GM21423 (cell line): ENCODE data around the gene HAUS5.
"Not testable (repeated sequence)": the region's sequence is repeated elsewhere in the genome, so short reads cannot be mapped to it uniquely, and the experiment has no call there.

Experiments used
- ATAC-seq: cut with Tn5 transposase; IDR thresholded peaks from one replicate; pipeline ENCODE4 v1.9.1; 2021; ENCODE audit warnings: mild to moderate bottlenecking, moderate library complexity; ENCODE audit not compliant: unreplicated experiment

HAUS5 gene

DNA sequence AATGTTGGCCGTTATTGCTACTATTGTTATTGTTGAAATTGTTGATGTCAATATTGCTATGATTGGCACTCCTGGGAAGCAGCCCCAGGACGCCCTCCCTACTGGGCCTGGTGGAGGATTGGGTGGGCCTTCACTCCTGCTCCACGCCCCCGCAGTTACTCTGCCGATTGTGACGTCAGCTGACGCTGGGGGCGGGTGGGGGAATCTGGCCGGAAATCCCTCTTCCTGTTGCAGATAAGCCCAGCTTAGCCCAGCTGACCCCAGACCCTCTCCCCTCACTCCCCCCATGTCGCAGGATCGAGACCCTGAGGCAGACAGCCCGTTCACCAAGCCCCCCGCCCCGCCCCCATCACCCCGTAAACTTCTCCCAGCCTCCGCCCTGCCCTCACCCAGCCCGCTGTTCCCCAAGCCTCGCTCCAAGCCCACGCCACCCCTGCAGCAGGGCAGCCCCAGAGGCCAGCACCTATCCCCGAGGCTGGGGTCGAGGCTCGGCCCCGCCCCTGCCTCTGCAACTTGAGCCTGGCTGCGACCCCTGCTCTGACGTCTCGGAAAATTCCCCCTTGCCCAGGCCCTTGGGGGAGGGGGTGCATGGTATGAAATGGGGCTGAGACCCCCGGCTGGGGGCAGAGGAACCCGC lies 29.1 kb downstream of the HAUS5 start, which contains the start of gene ETV2:
Gene ETV2, plus strand, starts transcription at position 231 of the 637 bp plus-strand sequence. CDS start 716 bp downstream, outside the sequence.
- no peak for ATAC-seq

DNA sequence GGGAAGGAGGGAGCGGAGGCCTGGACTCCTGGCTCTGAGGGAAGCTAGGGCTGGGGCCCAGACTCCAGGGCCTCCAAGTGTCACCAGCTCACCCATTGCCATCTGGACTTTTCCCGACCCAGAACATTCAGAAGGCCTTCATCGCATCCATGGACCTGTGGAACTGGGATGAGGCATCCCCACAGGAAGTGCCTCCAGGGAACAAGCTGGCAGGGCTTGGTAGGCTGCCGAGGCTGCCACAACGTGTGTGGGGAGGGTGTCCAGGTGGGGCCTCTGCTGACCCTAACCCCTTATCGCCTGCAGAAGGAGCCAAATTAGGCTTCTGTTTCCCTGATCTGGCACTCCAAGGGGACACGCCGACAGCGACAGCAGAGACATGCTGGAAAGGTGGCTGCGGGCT lies 29.8 kb downstream of the HAUS5 start:
- ATAC-seq: no peak

DNA sequence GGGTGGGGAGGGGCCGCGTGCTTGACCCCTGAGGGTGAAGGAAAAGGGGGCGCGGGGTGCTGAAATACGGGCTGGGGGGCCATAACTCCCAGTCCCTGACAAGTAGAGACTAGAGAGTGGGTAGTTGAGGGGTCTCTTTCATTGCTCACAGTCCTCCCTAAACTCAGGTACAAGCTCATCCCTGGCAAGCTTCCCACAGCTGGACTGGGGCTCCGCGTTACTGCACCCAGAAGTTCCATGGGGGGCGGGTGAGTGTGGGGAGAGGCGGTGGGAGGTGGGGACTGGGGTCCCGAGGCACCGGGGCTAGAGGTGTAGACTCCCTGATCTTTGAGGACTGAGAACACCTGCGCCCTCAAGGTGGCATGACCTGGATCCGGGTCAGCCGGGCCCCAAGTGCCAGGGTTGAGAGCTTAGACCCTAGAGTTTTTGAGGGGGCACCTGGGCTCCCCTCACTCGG lies 30.3 kb downstream of the HAUS5 start:
- no peak for ATAC-seq

DNA sequence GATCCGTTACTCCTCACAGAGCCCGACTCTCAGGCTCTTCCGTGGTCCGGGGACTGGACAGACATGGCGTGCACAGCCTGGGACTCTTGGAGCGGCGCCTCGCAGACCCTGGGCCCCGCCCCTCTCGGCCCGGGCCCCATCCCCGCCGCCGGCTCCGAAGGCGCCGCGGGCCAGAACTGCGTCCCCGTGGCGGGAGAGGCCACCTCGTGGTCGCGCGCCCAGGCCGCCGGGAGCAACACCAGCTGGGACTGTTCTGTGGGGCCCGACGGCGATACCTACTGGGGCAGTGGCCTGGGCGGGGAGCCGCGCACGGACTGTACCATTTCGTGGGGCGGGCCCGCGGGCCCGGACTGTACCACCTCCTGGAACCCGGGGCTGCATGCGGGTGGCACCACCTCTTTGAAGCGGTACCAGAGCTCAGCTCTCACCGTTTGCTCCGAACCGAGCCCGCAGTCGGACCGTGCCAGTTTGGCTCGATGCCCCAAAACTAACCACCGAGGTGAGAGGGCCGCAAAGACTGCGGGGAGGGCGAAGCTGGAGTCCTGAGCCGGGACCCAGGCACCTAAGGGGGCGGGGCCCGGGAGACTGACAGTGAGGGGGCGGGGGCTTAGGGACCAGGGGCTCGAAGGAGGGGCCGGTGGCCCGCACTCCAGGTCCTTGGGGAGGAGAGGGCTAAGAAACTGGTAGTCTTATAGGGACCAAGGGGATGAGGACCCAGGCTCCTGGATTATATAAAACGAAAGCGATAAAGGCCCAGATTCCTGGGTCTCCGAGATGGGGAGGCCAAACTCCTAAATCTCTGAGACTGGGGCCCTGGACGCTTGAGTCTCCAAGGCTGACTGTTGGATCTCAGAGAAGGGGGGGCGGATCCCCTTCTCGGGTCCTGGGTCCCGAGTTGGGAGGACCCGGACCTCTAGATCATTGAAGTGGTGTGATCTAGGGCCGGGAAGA lies 31.0 kb downstream of the HAUS5 start:
- peak; percentile 26 for ATAC-seq

DNA sequence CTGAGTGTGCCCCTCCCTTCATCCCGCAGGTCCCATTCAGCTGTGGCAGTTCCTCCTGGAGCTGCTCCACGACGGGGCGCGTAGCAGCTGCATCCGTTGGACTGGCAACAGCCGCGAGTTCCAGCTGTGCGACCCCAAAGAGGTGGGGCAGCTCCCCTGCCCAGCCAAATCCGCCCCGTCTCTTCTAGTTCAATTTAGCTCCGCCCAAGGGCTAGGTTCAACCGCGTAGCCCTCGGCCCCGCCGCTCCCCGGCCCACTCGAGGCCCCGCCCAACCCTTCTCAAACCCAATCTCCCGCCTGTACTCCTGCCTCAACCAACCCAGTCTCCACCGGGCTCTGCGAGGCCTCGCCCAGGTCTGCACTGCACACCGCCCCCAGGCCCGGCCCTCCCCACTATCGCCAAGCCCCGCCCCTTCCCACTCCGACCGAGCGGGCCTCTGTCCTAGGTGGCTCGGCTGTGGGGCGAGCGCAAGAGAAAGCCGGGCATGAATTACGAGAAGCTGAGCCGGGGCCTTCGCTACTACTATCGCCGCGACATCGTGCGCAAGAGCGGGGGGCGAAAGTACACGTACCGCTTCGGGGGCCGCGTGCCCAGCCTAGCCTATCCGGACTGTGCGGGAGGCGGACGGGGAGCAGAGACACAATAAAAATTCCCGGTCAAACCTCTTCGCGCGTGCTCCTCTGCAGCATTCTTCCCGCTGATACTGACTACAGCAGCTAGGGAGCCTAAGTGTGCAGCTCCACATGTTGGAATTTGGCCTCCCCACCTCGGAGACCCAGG lies 31.9 kb downstream of the HAUS5 start:
- peak; percentile 60 for ATAC-seq

DNA sequence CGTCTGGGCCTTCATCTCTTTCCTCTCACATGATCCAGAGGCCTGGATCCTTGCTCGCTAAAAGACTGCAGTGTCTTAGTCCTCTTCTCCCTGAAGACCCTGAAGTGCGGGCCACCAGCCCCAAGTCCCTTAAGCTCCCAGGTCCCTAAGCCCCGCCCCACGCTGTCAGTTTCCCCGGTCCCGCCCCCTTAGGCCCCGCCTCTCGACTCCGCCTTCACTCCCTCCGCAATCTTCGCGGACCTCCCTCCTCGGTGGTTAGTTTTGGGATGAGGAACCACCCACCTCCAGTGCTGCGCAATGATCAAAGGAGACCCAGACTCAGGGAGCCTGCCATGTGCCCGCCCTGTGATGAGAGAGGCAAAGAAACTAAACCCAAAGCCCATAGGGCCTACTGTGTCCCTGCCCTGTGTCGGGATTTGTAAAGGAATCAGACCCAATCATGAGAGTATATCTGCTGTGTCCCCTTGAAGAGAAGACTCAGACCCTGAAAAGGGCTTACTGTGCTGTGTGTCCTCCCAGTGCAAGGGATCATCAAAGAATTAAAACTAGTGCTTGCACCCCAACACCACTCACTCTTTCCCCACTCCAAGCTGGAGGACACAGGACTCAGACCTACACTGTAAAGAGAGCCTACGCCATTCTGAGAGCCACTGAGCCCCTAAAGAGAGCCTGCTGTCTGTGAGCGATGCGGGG lies 32.6 kb downstream of the HAUS5 start:
- ATAC-seq: no peak

DNA sequence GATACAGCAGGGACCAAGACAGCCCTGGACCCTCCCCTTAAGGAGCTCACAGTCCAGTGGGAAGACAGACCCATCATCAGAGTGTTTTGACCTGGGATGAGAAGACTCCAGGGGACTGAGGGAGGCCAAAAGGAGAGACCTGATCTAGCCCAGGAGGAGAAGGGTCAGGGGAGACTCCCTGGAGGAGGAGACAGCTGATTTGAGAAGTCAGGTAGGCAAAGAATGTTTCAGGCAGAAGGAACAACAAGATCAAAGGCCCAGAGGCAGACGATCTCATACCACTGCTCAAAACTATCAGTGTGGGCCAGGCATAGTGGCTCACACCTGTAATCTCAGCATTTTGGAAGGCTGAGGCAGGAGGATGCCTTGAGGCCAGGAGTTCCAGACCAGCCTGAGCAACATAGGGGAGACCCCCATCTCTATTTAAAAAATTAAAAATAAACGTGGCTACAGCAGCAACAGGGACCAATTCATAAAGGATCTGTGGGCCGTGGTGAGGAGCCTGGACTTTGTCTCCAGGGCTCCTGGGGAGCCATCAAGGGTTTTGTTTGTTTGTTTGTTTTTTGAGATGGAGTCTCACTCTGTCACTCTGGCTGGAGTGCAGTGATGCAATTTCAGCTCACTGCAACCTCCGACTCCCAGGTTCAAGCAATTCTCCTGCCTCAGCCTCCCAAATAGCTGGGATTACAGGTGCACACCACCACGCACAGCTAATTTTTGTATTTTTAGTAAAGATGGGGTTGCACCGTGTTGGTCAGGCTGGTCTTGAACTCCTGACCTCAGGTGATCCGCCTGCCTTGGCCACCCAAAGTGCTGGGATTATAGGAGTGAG lies 33.4 kb downstream of the HAUS5 start:
- no peak for ATAC-seq

DNA sequence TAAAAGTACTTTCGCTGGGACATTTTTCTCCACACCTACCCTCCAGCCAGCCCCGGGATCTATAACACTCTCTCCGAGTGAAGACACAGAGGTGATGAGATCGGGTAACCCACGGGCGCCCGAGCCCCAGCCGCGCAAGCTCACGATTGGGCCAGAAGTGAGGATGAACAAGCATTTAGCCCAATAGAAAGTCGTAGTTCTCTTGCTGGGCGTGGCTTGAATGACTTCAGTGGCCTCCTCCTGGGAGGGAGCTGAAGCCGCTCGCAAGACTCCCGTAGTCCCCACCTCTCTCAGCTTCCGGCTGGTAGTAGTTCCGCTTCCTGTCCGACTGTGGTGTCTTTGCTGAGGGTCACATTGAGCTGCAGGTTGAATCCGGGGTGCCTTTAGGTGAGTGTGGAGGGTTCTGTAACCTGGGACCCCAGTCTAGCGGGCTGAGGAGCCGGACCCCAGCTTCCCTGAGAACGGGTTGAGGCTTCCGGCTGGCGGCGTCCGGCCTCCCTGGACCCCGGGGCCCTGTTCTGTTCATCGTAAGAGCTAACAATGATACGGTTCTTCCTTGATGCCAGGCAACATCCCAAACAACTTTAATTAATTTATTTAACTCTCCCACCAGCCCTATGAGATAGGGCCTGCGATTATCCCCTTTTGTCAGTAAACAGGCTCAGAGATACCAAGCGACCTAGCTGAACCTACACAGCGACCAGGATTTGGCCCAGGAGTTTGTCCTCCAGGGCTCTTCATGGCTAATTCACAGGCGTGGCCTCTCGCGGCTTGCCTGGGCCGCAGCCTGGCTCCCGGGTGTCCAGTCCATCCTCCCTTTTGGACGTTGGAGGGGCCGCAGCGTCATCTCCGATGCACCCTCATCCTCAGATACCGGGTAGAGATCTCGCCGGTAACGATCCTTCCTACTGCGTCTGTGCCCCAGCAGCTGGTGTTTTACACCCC lies 35.8 kb downstream of the HAUS5 start, which contains the start of gene COX6B1:
Gene COX6B1, plus strand, starts transcription at position 307 of the 945 bp plus-strand sequence. CDS start 2,921 bp downstream, outside the sequence.
- ATAC-seq: peak; percentile 52

DNA sequence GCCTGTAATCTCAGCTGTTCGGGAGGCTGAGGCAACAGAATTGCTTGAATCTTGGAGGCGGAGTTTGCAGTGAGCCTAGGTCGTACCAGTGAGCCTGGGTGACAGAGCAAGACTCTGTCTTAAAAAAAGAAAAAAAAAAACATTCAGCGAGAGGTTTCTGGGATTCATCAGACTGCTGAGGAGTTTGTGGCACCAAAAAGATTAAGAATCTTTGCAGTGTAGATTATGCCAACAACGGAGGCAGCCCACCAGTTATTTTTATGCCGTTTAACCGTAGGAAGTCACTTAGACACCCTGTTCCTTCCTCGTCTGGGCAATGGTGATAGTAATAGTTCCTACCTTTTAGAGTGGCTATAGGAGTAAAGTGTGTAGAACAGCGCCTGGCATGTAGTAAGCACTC lies 38.0 kb downstream of the HAUS5 start:
- ATAC-seq: no peak

DNA sequence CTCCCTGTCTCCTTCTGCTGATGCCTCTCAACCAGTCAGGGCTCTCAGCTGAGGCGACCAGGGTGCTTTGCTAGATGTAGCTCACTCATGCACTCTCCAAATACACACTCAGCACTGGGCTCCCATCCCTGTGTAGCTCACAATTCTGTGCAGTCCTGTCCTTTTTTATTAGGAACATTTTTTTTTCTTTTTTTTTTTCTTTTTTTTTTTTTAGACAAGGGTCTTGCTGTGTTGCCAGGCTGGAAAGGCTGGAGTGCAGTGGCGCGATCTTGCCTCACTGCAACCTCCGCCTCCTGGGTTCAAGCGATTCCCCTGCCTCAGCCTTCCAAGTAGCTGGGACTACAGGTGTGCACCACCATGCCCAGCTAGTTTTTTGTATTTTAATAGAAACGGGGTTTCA lies 42.3 kb downstream of the HAUS5 start:
- not testable (repeated sequence) for ATAC-seq

DNA sequence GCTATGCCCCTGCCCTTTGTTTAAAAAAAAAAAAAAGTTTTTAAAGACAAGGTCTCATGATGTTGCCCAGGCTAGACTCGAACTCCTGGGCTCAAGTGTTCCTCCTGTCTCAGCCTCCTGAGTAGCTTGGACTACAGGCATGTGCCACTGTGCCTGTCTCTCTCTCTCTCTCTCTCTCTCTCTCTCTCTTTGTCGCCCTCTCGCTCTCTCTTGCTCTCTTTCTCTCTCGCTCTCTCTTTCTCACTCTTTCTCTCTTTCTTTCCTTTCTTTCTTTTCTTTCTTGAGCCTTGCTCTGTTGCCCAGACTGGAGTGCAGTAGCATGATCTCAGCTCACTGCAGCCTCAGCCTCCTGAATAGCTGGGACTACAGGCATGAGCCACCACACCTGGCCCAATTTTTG lies 43.1 kb downstream of the HAUS5 start:
- no peak for ATAC-seq

DNA sequence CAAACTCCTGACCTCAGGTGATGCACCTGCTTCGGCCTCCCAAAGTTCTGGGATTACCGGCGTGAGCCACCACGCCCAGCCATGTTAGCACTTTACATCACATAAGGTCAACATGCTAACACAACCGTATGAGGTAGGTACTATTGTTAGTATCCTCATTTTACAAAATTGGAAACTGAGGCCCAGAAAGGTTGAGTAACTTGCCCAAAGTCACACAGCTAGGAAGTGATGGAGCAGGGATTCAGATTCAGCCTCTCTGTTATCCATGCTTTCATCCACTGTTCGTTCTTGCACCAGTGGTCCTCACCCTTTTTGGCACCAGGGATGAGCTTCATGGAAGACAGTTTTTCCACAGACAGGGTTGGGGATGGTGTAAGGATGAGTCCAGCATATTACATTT lies 44.2 kb downstream of the HAUS5 start:
- ATAC-seq: no peak

DNA sequence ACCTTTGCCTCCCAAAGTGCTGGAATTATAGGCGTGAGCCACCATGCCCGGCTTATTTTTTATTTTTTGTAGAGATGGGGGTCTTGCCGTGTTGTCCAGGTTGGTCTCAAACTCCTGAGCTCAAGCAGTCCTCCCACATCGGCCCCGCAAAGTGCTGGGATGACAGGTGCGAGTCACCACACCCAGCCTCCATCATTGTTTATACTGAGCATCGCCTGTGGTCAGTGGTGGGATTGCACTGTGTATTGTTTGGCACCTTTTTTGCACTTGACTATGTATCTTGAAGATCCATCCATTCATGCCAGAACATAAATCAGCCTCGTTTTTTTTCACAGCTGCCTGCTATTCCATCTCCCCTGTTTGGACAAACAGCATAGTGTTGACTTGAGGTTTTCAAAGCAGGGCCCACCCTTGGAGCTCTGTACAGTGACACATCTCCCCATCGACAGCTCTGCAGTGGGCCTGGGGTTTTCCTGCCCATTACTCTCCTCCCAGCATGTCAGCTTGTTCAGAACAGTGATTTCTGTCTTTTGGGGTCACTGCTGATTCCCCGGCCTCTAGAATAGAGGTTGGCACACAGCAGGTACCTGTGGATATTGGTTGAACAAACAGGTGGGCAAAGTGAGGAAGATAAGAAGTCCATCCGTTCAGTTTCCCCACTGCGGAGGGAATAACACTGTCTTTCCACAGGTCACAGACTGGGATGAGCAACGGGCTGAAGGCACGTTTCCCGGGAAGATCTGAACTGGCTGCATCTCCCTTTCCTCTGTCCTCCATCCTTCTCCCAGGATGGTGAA lies 45.6 kb downstream of the HAUS5 start:
- ATAC-seq: no peak

DNA sequence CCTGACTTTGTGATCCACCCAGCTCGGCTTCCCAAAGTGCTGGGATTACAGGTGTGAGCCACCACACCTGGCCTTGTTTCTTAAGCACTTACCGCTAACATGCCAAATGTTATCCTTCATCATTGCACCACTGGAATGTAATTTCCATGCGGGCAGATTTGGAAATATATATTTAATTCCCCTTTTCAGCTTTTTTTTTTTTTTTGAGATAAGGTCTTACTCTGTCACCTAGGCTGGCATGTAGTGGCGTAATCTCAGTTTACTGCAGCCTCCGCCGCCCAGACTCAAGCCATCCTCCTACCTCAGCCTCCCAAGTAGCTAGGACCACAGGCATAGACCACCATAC lies 49.4 kb downstream of the HAUS5 start:
- no peak for ATAC-seq

DNA sequence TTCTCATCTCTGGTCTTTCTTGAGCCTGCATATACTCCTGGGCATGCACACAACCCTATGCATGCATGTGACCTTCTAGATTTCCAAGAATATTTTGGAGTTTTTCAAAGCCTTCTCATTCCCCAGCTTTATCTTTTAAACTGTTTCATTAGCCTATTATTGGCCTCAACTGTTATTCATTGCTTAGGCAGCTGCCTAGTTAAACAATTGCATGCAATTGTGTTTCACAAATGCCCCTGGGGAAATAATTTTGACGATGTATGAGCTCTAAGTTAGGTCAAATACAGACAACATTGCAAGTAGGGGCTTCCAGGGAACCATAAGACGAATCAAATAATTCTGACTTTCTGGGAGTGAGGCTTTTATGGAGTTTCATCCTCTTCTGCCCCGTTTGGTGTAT lies 51.4 kb downstream of the HAUS5 start:
- no peak for ATAC-seq

DNA sequence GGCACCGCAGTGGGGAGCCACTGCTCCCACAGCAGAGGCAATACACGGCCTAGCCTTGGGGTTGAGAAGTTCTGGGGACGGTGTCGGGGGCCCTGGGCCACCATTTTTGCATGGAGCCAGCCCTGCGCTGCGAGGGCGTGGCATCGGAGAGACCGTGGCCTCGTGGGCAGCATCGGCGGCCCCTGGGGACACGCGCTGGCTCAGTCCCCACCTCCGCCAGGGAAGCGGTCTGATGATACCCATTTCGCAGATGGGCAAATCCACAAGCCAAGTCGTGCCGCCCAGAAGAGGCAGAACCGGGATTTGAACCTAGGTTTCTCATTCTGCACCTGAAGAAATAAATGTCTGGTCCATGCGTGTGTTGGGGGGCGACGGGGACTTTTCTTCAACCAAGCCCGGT lies 52.6 kb downstream of the HAUS5 start:
- no peak for ATAC-seq

DNA sequence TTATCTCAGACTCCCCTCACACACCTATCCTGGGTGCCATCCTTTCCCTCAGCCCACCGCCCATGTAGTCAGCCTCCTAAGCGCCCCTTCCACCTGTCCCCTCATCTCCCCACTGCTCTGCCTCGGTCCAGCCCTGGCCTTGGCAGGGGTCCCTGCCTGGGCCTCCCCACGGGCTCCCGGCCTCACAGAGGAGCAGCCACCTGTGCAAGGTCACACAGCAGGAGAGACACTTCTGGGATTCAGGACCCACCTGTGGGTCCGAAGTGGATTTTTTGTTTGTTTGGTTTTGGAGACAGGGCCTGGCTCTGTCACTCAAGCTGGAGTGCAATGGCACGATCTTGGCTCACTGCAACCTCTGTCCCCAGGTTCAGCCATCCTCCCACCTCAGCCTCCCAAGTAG lies 53.1 kb downstream of the HAUS5 start:
- no peak for ATAC-seq
